GM19397 (cell line): ENCODE data around the gene ENO1.

ENCODE experiments used
- ATAC-seq: cut with Tn5 transposase; IDR thresholded peaks from one replicate; pipeline ENCODE4 v1.9.1; 2021; ENCODE audit warnings: mild to moderate bottlenecking, moderate library complexity; ENCODE audit not compliant: unreplicated experiment

ENO1 gene

GRCh38 chr1:8871965-8872399 lies 6.5 kb downstream of the ENO1 start:
- ATAC-seq: no peak

DNA sequence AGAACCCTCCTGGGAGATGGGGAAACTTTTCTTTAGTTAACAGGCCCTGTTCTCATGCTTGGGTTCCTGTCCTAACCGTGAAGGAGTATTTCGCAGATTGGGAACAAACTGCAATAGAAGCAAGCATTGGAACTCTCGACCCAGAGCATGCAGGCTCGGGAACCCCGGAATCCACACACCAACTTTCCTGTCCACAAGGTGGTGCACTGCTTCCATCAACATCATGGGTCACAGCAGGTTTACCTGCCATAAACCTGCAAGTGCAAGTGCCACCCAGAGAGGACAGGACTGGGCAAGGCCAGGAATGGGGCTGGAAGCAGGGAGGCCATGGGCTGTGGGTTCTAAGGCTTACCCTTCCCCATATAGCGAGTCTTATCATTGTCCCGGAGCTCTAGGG lies 6.9 kb downstream of the ENO1 start:
- ATAC-seq: no peak

GRCh38 chr1:8870616-8871538 lies 7.6 kb downstream of the ENO1 start:
- no peak for ATAC-seq

- no peak for ATAC-seq
These were observed 8.4 kb downstream of the ENO1 start for GRCh38 chr1:8870103-8870502.

DNA sequence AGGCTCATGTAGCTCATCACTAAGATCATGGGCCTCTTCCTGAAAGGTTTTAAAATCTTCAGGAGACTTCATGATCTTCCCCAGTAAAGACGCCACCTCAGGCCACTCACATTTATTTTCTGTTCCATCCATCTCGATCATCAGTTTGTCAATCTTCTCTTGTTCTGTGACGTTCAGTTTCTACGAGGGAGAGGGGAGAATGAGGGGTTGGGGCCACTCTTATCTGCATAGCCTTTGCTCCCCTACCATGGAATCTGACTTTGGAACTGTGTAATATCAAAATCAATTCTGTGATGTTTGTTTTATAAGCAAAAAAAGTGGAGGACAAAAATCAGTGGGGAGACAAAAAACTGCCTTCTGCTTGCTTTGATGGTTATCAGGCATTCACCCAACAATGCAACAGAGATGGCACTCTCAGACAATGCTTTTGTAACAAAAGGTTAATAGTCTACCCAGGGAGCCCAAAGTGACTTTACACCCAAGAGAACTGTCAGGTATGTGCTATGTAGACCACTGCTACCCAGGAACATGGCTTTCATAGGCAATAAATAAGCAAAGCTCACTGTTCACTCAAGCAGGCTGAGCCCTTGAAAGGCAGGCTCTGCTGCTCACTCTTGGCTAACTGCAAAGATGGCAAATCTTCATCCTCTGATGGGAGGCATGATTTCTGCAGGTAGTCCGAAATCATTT lies 10.5 kb downstream of the ENO1 start:
- no peak for ATAC-seq

- ATAC-seq: no peak
These were observed 11.6 kb downstream of the ENO1 start for GRCh38 chr1:8866792-8867415.

- ATAC-seq: no peak
These were observed 12.2 kb downstream of the ENO1 start for GRCh38 chr1:8866173-8866791.

DNA sequence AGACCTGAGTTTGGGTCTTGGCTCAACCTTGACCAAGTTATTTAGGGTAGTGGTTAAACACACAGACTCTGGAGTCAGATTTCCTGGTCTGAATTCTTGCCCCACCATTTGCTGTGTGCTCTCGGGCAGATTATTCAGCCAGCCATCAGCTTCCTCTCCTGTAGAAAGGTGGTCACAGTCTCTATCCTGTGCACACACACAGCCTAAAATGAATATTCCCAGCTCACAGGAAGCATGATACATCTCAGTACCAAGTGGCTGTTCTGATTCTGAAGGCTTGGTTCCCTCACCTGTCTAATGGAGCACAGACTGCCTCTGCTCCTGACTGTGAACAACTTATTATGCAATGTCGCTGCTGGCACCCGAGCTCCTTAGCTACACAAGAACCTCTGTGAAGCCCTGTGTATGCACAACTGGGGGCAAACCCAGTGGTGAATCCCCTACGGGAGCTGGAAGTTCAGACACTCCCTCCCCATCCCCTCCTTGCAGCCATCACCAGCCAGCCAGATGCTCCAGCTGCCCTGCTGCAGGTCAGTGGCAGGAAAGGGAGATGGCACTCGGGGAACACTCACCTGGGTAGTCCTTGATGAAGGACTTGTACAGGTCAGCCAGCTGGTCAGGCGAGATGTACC lies 13.7 kb downstream of the ENO1 start:
- ATAC-seq: no peak

- no peak for ATAC-seq
These were observed 14.7 kb downstream of the ENO1 start for GRCh38 chr1:8863794-8864233.

GRCh38 chr1:8863138-8863537 lies 15.3 kb downstream of the ENO1 start:
- no peak for ATAC-seq

- ATAC-seq: no peak
These were observed 16.0 kb downstream of the ENO1 start for GRCh38 chr1:8862528-8862927.

- ATAC-seq: no peak
These were observed 17.6 kb downstream of the ENO1 start for GRCh38 chr1:8860738-8861516.

GRCh38 chr1:8858888-8859706 lies 19.4 kb downstream of the ENO1 start:
- ATAC-seq: no peak

DNA sequence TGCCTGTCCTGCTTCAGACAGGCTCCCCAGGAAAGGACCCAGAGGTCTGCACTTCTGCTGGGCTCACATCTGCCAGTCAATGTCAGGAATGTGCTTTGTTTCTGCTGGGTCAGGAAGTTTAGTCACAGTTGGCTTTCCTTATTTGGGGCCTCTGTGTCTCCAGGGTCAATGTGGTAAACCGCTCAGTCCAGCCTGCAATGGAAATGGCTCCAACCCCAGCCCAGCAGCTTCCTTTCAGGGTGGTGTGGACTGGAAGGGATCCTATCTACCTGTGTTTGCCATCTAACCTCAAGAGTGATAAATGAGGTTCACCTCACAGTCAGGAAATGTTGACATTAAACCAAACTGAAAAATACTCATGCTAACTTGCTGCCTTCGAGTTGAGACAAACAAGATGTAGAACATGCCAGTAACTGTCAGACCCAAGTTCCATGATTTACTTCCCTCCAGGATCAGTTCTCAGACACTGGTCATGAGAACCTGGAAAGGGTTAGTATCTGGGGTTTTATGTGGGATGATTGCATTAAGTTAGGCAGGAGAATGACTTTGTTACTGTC lies 20.3 kb downstream of the ENO1 start:
- no peak for ATAC-seq

DNA sequence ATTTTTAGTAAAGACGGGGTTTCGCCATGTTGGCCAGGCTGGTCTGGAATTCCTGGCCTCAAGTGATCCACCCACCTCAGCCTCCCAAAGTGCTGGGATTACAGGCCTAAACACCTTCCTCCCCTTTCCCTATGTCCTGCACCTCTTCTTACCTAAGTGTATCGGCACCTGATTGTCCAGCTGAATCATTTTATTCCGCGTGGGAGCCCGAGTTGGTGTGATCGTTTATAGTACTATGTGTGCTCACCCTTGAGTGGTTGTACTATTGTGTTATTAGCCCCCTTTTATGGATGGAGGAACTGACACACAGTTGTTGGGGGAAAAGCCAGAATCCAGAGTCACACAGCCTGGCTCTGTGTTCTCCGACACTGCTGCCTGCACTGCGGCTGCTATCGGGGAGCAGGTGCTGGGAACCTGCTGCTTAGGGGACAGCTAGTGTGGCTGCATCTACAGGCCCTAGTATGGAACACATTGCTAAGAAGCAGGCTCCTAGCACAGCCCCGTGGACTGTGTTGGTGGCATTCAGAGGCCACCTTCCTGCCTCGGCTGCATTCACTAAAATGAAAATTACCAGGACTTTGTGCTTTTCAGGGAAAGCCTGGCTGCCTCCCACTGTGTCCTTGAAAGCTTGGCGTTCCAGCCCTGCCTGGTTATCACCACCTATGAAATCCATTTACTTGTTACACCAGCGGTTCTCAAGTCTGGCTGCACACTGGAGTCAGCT lies 21.6 kb downstream of the ENO1 start:
- no peak for ATAC-seq

DNA sequence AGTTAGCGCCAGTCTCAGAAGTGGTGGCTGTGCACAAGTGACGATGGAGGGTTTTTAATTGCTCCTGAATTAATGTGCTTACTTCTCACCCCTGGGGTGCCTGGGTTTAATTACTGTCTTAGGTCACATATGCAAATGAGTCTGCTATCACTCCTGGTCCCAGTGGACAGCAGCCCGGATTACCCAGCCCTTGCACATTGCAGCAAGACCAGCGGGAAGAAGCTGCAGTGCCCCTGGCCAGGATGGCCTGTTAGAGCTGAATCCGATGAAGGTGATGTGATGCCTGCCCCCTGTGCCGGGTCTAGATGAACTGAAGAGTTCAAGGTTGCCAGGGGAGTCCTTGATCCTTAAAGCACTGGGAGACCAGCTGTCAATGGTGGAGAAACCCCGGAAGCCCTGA lies 24.2 kb downstream of the ENO1 start:
- ATAC-seq: no peak

DNA sequence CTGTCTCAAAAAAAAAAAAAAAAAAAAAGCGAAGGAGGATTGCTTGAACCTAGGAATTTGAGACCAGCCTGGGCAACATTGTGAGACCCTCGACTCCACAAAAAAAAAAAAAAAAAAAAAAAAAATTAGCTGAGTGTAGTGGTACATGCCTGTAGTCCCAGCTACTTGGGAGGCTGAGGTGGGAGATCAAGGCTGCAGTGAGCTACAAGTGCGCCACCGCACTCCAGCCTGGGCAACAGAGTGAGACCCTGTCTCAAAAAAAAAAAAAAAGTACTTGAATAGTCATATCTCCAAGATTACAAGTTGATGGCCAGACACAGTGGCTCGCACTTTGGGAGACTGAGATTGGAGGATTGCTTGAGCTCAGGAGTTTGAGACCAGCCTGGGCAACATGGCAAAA lies 27.4 kb downstream of the ENO1 start:
- ATAC-seq: no peak
